Lung (tissue), 12 donors: Measurements from ENCODE around the gene ADSL. TPM values are rescaled to one million over a fixed set of nuclear protein-coding genes. Genes with fewer than 3 reads are reported as not detected.
A peak's percentile ranks its signal among the peaks of the same experiment; 100 is the strongest.

Experiments
- ATAC-seq: fragments of 200-7000 bp; cut with Tn5 transposase; one replicate; pipeline ENCODE4 v1.9.1; 2020; ENCODE audit warnings: moderate number of reproducible peaks; ENCODE audit not compliant: insufficient read depth, low FRiP score
- DNase-seq, 3 donors: peaks; one replicate each; pipeline ENCODE4 v3.0.0-alpha.2; 2013 to 2017
- H3K27ac ChIP-seq, 2 donors: one replicate each; pipeline ENCODE4 v1.5.1; 2013; ENCODE audit warnings: mild to moderate bottlenecking in 2 of 2, moderate library complexity in 2 of 2, control low read depth in 1 of 2, inconsistent platforms in 1 of 2, low read depth in 1 of 2, low read length in 1 of 2
- H3K27me3 ChIP-seq, 3 donors: one replicate each; pipeline ENCODE4 v1.5.1; 2013; ENCODE audit warnings: low read length in 2 of 3; ENCODE audit not compliant: control insufficient read depth in 3 of 3, insufficient read depth in 3 of 3
- H3K36me3 ChIP-seq, 4 donors: one replicate each; pipeline ENCODE4 v1.5.1; 2013; ENCODE audit warnings: low read length in 4 of 4, mild to moderate bottlenecking in 1 of 4, moderate library complexity in 1 of 4; ENCODE audit not compliant: control insufficient read depth in 4 of 4, insufficient read depth in 4 of 4
- H3K4me1 ChIP-seq, 5 donors: one replicate each; pipeline ENCODE4 v1.5.1; 2013; ENCODE audit warnings: low read length in 5 of 5, mild to moderate bottlenecking in 2 of 5, moderate library complexity in 1 of 5; ENCODE audit not compliant: control insufficient read depth in 5 of 5, insufficient read depth in 5 of 5
- H3K4me3 ChIP-seq: one replicate; pipeline ENCODE4 v1.5.1; 2013; ENCODE audit warnings: mild to moderate bottlenecking, control low read depth, moderate library complexity
- H3K9ac ChIP-seq, 2 donors: one replicate each; pipeline ENCODE4 v1.5.1; 2013; ENCODE audit warnings: low read length in 2 of 2, control low read depth in 1 of 2; ENCODE audit not compliant: insufficient read depth in 1 of 2
- H3K9me3 ChIP-seq, 4 donors: one replicate each; pipeline ENCODE4 v1.5.1; 2013; ENCODE audit warnings: low read length in 3 of 4, mild to moderate bottlenecking in 1 of 4, moderate library complexity in 1 of 4; ENCODE audit not compliant: control insufficient read depth in 4 of 4, insufficient read depth in 3 of 4
- WGBS, 2 donors: extraction: QIAGEN DNeasy Blood & Tissue Kit; methylation state at CpG; one replicate each; pipeline ENCODE4 v1.1.7; 2013; 5-methylcytosine and 5-hydroxymethylcytosine counted together
- polyA plus RNA-seq, 2 donors: library from polyadenylated mRNA; stranded (reverse); fragments of 200-250 nt; gene quantifications; one replicate each; pipeline ENCODE4 v1.2.1, GENCODE V29; 2013
- total RNA-seq, 2 donors: library from RNA; depleted of rRNA in 1 of 2; stranded (reverse); fragments of >200 nt in 1 of 2; gene quantifications; one replicate each; pipeline ENCODE4 v1.2.1, GENCODE V29; 2014 to 2021
- TF ChIP-seq, protein P1 (sequence below): IDR thresholded peaks from 2 replicates; pipeline ENCODE4 v1.5.1; 2012; ENCODE audit warnings: mild to moderate bottlenecking; ENCODE audit errors: control extremely low read depth, extremely low read depth
- donor health status: control.
- donor health status: control.
- donor health status: Bipolar disorder and iron deficiency.
- donor health status: healthy.
- donor health status: DM: yes; HTN: yes; CAD: no.

The ADSL gene
- total and polyA plus RNA-seq, 4 donors = 35.2 to 62.9 (median 43.0) TPM

- Histone ChIP-seq H3K9me3 (peaks cover 0 to 1% (median 0%) of the 10 kb centered on the region in 4 donors), H3K9ac (no peak overlapping the region), H3K36me3 (peaks cover under 1 to 78% (median 33%) of the 10 kb centered on the region in 4 donors), H3K27ac (no peak overlapping the region), H3K27me3 (no peaks in the 10 kb centered on the region), H3K4me3 (no peak overlapping the region), H3K4me1 (peaks cover 0 to 8% (median 0%) of the 10 kb centered on the region in 5 donors)
- DNase-seq (no peak), ATAC-seq (no peak)
- 95 to 96% methylated on average over 17 of the region's 17 CpGs for WGBS, 2 donors
- TF ChIP-seq, protein P1, sequence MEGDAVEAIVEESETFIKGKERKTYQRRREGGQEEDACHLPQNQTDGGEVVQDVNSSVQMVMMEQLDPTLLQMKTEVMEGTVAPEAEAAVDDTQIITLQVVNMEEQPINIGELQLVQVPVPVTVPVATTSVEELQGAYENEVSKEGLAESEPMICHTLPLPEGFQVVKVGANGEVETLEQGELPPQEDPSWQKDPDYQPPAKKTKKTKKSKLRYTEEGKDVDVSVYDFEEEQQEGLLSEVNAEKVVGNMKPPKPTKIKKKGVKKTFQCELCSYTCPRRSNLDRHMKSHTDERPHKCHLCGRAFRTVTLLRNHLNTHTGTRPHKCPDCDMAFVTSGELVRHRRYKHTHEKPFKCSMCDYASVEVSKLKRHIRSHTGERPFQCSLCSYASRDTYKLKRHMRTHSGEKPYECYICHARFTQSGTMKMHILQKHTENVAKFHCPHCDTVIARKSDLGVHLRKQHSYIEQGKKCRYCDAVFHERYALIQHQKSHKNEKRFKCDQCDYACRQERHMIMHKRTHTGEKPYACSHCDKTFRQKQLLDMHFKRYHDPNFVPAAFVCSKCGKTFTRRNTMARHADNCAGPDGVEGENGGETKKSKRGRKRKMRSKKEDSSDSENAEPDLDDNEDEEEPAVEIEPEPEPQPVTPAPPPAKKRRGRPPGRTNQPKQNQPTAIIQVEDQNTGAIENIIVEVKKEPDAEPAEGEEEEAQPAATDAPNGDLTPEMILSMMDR = no peak
Observed at GRCh38 chr22:40423882-40424640, 77.8 kb downstream of the ADSL start.

- Histone ChIP-seq H3K9ac (no peak overlapping the region), H3K4me1 (peaks cover 0 to 8% (median 0%) of the 10 kb centered on the region in 5 donors), H3K9me3 (no peaks in the 10 kb centered on the region), H3K4me3 (no peak overlapping the region), H3K36me3 (peaks cover 0 to 75% (median 36%) of the 10 kb centered on the region in 4 donors), H3K27ac (no peak overlapping the region), H3K27me3 (no peaks in the 10 kb centered on the region)
- TF ChIP-seq, protein P1 = no peak
- ATAC-seq (no peak), DNase-seq (no peak)
- WGBS, 2 donors = 79 to 83% methylated on average over 5 of the region's 5 CpGs
Observed at GRCh38 chr22:40425082-40425481, 78.8 kb downstream of the ADSL start.

- 78 to 80% methylated on average over 9 of the region's 9 CpGs for WGBS, 2 donors
- TF ChIP-seq, protein P1 = no peak
- Histone ChIP-seq H3K36me3 (peaks cover 0 to 65% (median 29%) of the 10 kb centered on the region in 4 donors), H3K4me3 (no peak overlapping the region), H3K9me3 (peaks cover 0 to 2% (median 0%) of the 10 kb centered on the region in 4 donors), H3K9ac (no peak overlapping the region), H3K27ac (no peak overlapping the region), H3K27me3 (no peaks in the 10 kb centered on the region), H3K4me1 (peaks cover 0 to 10% (median 0%) of the 10 kb centered on the region in 5 donors)
- DNase-seq (peak in 1 of 3 donors; percentile 53), ATAC-seq (no peak)
Observed at GRCh38 chr22:40426594-40427333, 80.5 kb downstream of the ADSL start.
